Measurements from ENCODE around the gene WDR54. TPM values are rescaled to one million over a fixed set of nuclear protein-coding genes. Genes with fewer than 3 reads are reported as not detected.
"Not testable (repeated sequence)": the region's sequence is repeated elsewhere in the genome, so short reads cannot be mapped to it uniquely, and the experiment has no call there.

The WDR54 gene
- polyA plus RNA-seq, 1 experiment = 14.5 TPM

DNA sequence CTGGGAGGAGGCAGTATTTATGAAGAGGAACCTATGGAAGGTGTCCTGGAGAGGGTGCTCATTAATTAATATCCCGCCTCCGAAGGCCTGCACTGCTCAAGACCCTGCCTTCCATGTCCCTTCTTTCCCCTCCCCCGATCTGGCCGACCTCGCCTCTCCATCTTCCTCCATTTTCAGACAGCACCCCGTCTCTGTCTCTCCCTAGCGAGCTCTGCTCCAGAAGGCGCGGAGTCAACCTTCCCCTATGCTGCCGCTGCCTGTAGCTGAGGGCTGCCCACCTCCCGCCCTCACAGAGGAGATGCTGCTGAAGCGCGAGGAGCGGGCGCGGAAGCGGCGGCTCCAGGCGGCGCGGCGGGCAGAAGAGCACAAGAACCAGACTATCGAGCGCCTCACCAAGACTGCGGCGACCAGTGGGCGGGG, 35.6 kb downstream of the WDR54 start:
- Histone ChIP-seq H3K27me3 (ENCODE audit: control insufficient read depth, insufficient read depth, low read length) (no peaks in the 10 kb centered on the region), H3K27ac (ENCODE audit: low read depth, low read length) (peak overlapping the region; percentile 73), H3K4me3 (ENCODE audit: low read depth, low read length) (peak overlapping the region; percentile 62), H3K9me3 (ENCODE audit: control insufficient read depth, insufficient read depth, low read length) (no peaks in the 10 kb centered on the region; the same call in 1 of the 2 replicates)
- DNase-seq (ENCODE audit: low read depth, low spot score) = no peak
- TF ChIP-seq, protein P1, sequence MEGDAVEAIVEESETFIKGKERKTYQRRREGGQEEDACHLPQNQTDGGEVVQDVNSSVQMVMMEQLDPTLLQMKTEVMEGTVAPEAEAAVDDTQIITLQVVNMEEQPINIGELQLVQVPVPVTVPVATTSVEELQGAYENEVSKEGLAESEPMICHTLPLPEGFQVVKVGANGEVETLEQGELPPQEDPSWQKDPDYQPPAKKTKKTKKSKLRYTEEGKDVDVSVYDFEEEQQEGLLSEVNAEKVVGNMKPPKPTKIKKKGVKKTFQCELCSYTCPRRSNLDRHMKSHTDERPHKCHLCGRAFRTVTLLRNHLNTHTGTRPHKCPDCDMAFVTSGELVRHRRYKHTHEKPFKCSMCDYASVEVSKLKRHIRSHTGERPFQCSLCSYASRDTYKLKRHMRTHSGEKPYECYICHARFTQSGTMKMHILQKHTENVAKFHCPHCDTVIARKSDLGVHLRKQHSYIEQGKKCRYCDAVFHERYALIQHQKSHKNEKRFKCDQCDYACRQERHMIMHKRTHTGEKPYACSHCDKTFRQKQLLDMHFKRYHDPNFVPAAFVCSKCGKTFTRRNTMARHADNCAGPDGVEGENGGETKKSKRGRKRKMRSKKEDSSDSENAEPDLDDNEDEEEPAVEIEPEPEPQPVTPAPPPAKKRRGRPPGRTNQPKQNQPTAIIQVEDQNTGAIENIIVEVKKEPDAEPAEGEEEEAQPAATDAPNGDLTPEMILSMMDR (IDR thresholded peaks at IDR 0.05; ENCODE audit: low read depth, low read length) = no peak
- ChIA-PET CTCF (interaction anchor here (0.7 to 2.7 kb wide), 5 partner anchors 51 to 131 kb away, joined by 4 to 9 read pairs (median 4); no protein-coding TSS in a partner anchor), POLR2A (interaction anchor here (0.5 kb wide), 1 partner anchor 97 kb away, joined by 8 read pairs; the partner anchor contains the start of gene LOXL3)

- H3K9me3 ChIP-seq (ENCODE audit: control insufficient read depth, insufficient read depth, low read length) = no peaks in the 10 kb centered on the region; the same call in 1 of the 2 replicates
- no peak for DNase-seq (ENCODE audit: low read depth, low spot score)
- TF ChIP-seq, protein P1 (IDR thresholded peaks at IDR 0.05; ENCODE audit: low read depth, low read length) = no peak
- H3K4me3 ChIP-seq (ENCODE audit: low read depth, low read length) = peak overlapping the region; percentile 62
- CTCF ChIA-PET = interaction anchor here (0.7 to 2.7 kb wide), 5 partner anchors 51 to 130 kb away, joined by 4 to 9 read pairs (median 4); no protein-coding TSS in a partner anchor
- H3K27me3 ChIP-seq (ENCODE audit: control insufficient read depth, insufficient read depth, low read length) = no peaks in the 10 kb centered on the region
- H3K27ac ChIP-seq (ENCODE audit: low read depth, low read length) = peak overlapping the region; percentile 92
- POLR2A ChIA-PET = interaction anchor here (0.6 to 2.2 kb wide), 9 partner anchors 10 to 120 kb away, joined by 3 to 13 read pairs (median 3); partner anchors contain the start of genes AUP1, C2orf81, HTRA2 and MRPL53
Measured at GRCh38 chr2:74457549-74458131, 36.1 kb downstream of the WDR54 start.

DNA sequence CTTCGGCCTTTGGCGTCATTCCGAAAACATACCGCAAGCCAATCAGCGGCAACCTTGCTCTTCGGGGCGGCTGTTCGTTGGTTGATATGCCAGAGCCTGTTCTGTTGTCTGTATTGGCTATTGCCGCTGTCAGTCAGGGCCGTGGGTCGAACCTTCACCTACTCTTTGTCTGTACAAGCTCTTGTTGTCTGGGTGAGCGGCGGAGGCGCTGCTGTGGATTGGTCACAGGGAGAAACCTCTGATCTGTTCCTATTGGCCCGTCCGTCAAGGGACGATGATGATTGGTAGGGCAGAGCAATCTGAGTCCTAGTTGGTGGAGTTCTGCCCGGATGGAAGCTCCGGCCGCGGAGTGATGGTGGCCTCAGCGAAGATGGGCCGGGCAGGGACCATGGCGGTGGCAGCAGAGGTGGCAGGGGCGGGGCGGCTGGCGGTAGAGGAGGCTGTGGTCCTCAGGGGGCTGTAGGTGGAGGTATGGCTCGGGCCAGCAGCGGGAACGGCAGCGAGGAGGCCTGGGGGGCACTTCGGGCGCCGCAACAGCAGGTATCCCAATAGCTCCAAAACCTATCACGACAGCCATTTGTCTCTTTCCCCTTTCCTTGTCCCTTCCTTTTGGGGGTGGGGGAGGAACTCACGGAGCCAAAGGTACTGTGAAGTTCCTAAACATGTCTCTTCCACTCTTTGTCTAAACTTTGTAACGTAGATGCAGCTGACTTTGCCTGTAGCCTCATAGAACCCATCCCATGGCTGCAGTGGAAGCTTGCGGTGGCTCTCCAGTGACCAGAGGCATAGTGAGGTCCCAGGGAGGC, 36.8 kb downstream of the WDR54 start, which contains the start of gene WBP1:
Gene WBP1 (plus strand): TSS at position 307 of the 806 bp plus-strand sequence. CDS start 165 bp downstream, at position 472.
- H3K27me3 ChIP-seq (ENCODE audit: control insufficient read depth, insufficient read depth, low read length) = no peaks in the 10 kb centered on the region
- H3K9me3 ChIP-seq (ENCODE audit: control insufficient read depth, insufficient read depth, low read length) = no peaks in the 10 kb centered on the region; the same call in 1 of the 2 replicates
- peak within 1 kb of the TSS; percentile 92 for H3K27ac ChIP-seq (ENCODE audit: low read depth, low read length)
- H3K4me3 ChIP-seq (ENCODE audit: low read depth, low read length) = peak within 1 kb of the TSS; percentile 68
- peak; percentile 100 for DNase-seq (ENCODE audit: low read depth, low spot score)
- ChIA-PET CTCF (interaction anchor here (1.4 to 2.7 kb wide), 5 partner anchors 25 to 130 kb away, joined by 3 to 6 read pairs (median 4); partner anchors contain the start of genes CCDC142 and TTC31), POLR2A (interaction anchor here (0.6 to 2.2 kb wide), 11 partner anchors 9 to 119 kb away, joined by 3 to 13 read pairs (median 3); partner anchors contain the start of genes AUP1, C2orf81, HTRA2 and MRPL53)
- TF ChIP-seq, protein P1 (IDR thresholded peaks at IDR 0.05; ENCODE audit: low read depth, low read length) = no peak

- POLR2A ChIA-PET = interaction anchor here (0.6 to 2.2 kb wide), 4 partner anchors 13 to 72 kb away, joined by 3 to 13 read pairs (median 6); partner anchors contain the start of genes AUP1, HTRA2 and MRPL53
- CTCF ChIA-PET = interaction anchor here (1.4 to 2.7 kb wide), 5 partner anchors 24 to 129 kb away, joined by 3 to 6 read pairs (median 4); partner anchors contain the start of genes CCDC142 and TTC31
- no peak for DNase-seq (ENCODE audit: low read depth, low spot score)
- Histone ChIP-seq H3K27me3 (ENCODE audit: control insufficient read depth, insufficient read depth, low read length) (no peaks in the 10 kb centered on the region), H3K9me3 (ENCODE audit: control insufficient read depth, insufficient read depth, low read length) (no peaks in the 10 kb centered on the region; the same call in 1 of the 2 replicates), H3K4me3 (ENCODE audit: low read depth, low read length) (peak overlapping the region; percentile 68), H3K27ac (ENCODE audit: low read depth, low read length) (peak overlapping the region; percentile 49)
- TF ChIP-seq, protein P1 (IDR thresholded peaks at IDR 0.05; ENCODE audit: low read depth, low read length) = no peak
Measured at GRCh38 chr2:74458938-74459363, 37.4 kb downstream of the WDR54 start.

DNA sequence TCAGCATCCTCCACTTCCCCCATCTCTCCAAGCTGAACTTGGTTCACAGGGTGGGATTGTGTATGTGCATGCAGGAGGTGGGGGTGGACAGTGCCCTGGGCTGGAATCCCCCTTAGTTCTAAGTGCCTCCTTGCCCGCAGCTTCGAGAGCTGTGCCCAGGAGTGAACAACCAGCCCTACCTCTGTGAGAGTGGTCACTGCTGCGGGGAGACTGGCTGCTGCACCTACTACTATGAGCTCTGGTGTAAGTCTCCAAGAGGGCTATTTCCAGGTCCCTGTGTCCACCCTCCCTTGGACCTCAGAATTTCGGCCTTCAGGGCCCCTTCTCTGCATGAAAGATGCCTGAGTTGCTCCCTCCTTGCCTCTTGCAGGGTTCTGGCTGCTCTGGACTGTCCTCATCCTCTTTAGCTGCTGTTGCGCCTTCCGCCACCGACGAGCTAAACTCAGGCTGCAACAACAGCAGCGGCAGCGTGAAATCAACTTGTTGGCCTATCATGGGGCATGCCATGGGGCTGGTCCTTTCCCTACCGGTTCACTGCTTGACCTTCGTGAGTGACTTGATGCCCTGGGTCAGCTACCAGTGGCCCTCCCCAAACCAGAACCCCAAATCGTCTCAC, 38.1 kb downstream of the WDR54 start:
- POLR2A ChIA-PET = interaction anchor here (2.2 kb wide), 1 partner anchor 12 kb away, joined by 13 read pairs; the partner anchor contains the start of gene MRPL53
- H3K27me3 ChIP-seq (ENCODE audit: control insufficient read depth, insufficient read depth, low read length); DNase-seq (ENCODE audit: low read depth, low spot score); H3K27ac ChIP-seq (ENCODE audit: low read depth, low read length); H3K9me3 ChIP-seq (ENCODE audit: control insufficient read depth, insufficient read depth, low read length): not testable (repeated sequence)
- H3K4me3 ChIP-seq (ENCODE audit: low read depth, low read length) = peak overlapping the region; percentile 68
- CTCF ChIA-PET = interaction anchor here (1.1 to 2.7 kb wide), 4 partner anchors 13 to 129 kb away, joined by 3 to 6 read pairs (median 4); partner anchors contain the start of genes CCDC142, MRPL53 and TTC31

- H3K27me3 ChIP-seq (ENCODE audit: control insufficient read depth, insufficient read depth, low read length); H3K9me3 ChIP-seq (ENCODE audit: control insufficient read depth, insufficient read depth, low read length); POLR2A ChIA-PET; DNase-seq (ENCODE audit: low read depth, low spot score); H3K4me3 ChIP-seq (ENCODE audit: low read depth, low read length): not testable (repeated sequence)
- H3K27ac ChIP-seq (ENCODE audit: low read depth, low read length) = peak overlapping the region; percentile 11
- CTCF ChIA-PET = interaction anchor here (1.1 kb wide), 1 partner anchor 12 kb away, joined by 3 read pairs; the partner anchor contains the start of gene MRPL53
Measured at GRCh38 chr2:74460187-74460586, 38.7 kb downstream of the WDR54 start.

All from AG04450 (cell line).